Heart left ventricle (tissue), 13 donors: ENCODE results near the gene LSAMP.

Experiments used
- POLR2A ChIP-seq, 2 donors: fragments of 450-650 bp; IDR thresholded peaks; one replicate each; pipeline ENCODE4 v1.6.1; 2017; ENCODE audit warnings: antibody characterized with exemption in 2 of 2, mild to moderate bottlenecking in 2 of 2, moderate library complexity in 2 of 2
- TF ChIP-seq, protein P1 (sequence below), 12 donors: fragments of 200-600 bp; sonication (generic) in 4 of 12; IDR thresholded peaks; one replicate each; pipeline versions ENCODE4 v1.5.0 to v1.8.0; 2018 to 2022; ENCODE audit warnings: antibody characterized with exemption in 12 of 12, mild to moderate bottlenecking in 5 of 12
- donor health status: ischemic (EF 13 %, LVEDD 7.1; RV severe dilation, severe dysfunction).
- donor health status: DM: no; HTN: yes; CAD: no.
- donor health status: DM: no; HTN: no; CAD: no.
- donor health status: ischemic (EF 25% LVEDD 6.9; RV normal size, moderate dysfunction).
- donor health status: ischemic (EF 25% LVEDD 5.7; RV mildly dilated, moderate dysfunction).
- donor health status: ischemic (EF 35%, LVEDD 5.7; RV mildly dilated, moderate dysfunction).
- donor health status: nonischemic (EF 11% LVEDD 7.7; RV severe dilation, severe dysfunction).
- donor health status: DM: yes; HTN: yes; CAD: no.
- donor health status: PGD.
- donor health status: ischemic (EF 29% LVEDD 5.4; RV normal size, mild dysfunction).
- donor health status: nonischemic (EF 23%, LVEDD 6.1; RV moderate dilation, normal function).

DNA sequence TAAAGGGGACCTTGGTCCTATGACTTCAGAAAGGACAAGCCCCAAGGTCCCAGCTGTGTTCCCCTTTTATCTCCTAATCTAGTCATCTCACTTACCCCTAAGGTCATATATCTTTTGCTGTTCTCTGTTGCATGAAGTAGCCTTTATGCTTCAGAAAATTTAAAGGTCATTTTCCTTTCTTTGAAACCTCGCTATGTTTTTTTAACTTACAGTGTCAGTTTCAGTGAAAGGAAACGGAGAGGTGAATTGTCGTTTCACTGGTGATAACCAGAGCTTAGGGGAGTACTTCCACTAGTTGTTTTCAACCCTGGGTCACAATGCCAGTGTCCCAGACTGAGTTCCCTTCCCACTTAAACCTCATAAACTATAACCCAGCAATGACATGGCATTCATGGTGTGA lies 464.6 kb downstream of the LSAMP start:
- TF ChIP-seq, protein P1, sequence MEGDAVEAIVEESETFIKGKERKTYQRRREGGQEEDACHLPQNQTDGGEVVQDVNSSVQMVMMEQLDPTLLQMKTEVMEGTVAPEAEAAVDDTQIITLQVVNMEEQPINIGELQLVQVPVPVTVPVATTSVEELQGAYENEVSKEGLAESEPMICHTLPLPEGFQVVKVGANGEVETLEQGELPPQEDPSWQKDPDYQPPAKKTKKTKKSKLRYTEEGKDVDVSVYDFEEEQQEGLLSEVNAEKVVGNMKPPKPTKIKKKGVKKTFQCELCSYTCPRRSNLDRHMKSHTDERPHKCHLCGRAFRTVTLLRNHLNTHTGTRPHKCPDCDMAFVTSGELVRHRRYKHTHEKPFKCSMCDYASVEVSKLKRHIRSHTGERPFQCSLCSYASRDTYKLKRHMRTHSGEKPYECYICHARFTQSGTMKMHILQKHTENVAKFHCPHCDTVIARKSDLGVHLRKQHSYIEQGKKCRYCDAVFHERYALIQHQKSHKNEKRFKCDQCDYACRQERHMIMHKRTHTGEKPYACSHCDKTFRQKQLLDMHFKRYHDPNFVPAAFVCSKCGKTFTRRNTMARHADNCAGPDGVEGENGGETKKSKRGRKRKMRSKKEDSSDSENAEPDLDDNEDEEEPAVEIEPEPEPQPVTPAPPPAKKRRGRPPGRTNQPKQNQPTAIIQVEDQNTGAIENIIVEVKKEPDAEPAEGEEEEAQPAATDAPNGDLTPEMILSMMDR (IDR thresholded peaks at IDR 0.05): no peak
- TF ChIP-seq POLR2A (IDR thresholded peaks at IDR 0.05): no peak
